ENCODE data around the gene CCNL2. TPM values are rescaled to one million over a fixed set of nuclear protein-coding genes. Genes with fewer than 3 reads are reported as not detected.

The CCNL2 gene
- total and polyA plus RNA-seq, 2 of the 13 experiments (the other 11 are each of a cell fraction or from before 2014, with no cell fraction given) = 105 to 340 TPM

DNA sequence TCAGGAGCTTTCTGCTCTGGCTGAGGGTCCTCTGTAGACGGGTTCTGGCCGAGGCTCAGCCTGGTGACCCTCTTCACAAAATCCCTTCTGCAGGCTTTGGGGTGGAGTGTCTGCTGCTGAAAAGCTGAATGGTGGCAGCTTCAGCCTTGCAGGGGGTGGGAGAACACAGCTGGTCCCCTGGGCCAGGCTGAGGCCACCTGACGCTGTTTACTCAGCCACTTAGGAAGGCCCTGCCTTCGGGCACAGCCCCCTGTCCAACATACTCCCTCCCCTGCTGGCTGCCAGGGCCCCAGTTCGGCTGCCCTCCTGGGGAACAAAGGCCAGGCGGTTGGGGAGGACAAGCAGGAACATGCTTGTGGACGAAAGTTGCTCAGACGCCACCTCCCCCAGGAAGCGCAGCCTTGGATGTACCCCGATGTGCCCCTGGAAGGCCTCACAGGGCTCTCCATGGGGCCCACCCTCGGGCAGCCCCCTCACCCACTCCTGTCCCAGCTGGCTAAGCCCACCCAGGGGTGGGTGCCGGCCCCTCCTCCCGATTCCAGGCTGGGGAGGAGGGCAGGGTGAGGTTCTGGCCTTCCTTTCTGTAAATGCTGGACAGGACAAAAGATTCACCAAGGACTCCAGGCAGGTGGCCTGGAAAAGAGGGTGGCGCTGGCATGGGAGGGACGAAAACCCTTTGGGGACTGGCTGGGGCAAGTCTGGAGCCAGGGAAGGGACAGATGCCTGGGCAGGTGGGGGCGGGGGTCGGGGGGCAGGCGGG is 22.2 kb upstream of the CCNL2 start, which contains the start of gene ANKRD65 (continued):
- no peak for TF ChIP-seq DMTF1 (CRISPR knock-in tag; IDR thresholded peaks at IDR 0.05)
- TF ChIP-seq CHCHD3 (CRISPR knock-in tag; IDR thresholded peaks at IDR 0.05) = no peak
- TF ChIP-seq, protein P1, sequence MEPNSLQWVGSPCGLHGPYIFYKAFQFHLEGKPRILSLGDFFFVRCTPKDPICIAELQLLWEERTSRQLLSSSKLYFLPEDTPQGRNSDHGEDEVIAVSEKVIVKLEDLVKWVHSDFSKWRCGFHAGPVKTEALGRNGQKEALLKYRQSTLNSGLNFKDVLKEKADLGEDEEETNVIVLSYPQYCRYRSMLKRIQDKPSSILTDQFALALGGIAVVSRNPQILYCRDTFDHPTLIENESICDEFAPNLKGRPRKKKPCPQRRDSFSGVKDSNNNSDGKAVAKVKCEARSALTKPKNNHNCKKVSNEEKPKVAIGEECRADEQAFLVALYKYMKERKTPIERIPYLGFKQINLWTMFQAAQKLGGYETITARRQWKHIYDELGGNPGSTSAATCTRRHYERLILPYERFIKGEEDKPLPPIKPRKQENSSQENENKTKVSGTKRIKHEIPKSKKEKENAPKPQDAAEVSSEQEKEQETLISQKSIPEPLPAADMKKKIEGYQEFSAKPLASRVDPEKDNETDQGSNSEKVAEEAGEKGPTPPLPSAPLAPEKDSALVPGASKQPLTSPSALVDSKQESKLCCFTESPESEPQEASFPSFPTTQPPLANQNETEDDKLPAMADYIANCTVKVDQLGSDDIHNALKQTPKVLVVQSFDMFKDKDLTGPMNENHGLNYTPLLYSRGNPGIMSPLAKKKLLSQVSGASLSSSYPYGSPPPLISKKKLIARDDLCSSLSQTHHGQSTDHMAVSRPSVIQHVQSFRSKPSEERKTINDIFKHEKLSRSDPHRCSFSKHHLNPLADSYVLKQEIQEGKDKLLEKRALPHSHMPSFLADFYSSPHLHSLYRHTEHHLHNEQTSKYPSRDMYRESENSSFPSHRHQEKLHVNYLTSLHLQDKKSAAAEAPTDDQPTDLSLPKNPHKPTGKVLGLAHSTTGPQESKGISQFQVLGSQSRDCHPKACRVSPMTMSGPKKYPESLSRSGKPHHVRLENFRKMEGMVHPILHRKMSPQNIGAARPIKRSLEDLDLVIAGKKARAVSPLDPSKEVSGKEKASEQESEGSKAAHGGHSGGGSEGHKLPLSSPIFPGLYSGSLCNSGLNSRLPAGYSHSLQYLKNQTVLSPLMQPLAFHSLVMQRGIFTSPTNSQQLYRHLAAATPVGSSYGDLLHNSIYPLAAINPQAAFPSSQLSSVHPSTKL (CRISPR knock-in tag; IDR thresholded peaks at IDR 0.05) = peak; percentile 59; the same call in 1 of the 2 replicates
- peak; percentile 71; the same call in 1 of the 2 replicates for TF ChIP-seq AHR (CRISPR knock-in tag; IDR thresholded peaks at IDR 0.05)
- TF ChIP-seq, protein P2, sequence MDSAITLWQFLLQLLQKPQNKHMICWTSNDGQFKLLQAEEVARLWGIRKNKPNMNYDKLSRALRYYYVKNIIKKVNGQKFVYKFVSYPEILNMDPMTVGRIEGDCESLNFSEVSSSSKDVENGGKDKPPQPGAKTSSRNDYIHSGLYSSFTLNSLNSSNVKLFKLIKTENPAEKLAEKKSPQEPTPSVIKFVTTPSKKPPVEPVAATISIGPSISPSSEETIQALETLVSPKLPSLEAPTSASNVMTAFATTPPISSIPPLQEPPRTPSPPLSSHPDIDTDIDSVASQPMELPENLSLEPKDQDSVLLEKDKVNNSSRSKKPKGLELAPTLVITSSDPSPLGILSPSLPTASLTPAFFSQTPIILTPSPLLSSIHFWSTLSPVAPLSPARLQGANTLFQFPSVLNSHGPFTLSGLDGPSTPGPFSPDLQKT (CRISPR knock-in tag; IDR thresholded peaks at IDR 0.05; ENCODE audit: borderline replicate concordance) = no peak
- TF ChIP-seq, protein P3, sequence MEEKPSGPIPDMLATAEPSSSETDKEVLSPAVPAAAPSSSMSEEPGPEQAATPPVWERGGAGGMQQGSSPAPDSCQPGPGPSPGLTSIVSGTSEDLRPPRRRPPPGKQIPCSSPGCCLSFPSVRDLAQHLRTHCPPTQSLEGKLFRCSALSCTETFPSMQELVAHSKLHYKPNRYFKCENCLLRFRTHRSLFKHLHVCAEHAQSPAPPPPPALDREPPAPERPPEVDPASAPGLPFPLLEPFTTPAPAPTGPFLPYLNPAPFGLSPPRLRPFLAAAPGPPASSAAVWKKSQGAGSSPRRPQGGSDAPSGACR (CRISPR knock-in tag; IDR thresholded peaks at IDR 0.05) = no peak
- no peak for TF ChIP-seq ZNF766 (CRISPR knock-in tag; IDR thresholded peaks at IDR 0.05; ENCODE audit: borderline replicate concordance)
- TF ChIP-seq, protein P4, sequence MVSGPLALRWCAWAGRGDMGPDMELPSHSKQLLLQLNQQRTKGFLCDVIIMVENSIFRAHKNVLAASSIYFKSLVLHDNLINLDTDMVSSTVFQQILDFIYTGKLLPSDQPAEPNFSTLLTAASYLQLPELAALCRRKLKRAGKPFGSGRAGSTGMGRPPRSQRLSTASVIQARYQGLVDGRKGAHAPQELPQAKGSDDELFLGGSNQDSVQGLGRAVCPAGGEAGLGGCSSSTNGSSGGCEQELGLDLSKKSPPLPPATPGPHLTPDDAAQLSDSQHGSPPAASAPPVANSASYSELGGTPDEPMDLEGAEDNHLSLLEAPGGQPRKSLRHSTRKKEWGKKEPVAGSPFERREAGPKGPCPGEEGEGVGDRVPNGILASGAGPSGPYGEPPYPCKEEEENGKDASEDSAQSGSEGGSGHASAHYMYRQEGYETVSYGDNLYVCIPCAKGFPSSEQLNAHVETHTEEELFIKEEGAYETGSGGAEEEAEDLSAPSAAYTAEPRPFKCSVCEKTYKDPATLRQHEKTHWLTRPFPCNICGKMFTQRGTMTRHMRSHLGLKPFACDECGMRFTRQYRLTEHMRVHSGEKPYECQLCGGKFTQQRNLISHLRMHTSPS (CRISPR knock-in tag; IDR thresholded peaks at IDR 0.05; ENCODE audit: low read depth) = peak; percentile 95
- no peak for TF ChIP-seq NONO (IDR thresholded peaks at IDR 0.05)
- peak; percentile 61; the same call in 1 of the 2 replicates for TF ChIP-seq NONO (CRISPR knock-in tag; conservative IDR thresholded peaks at IDR 0.05)
- TF ChIP-seq, protein P5, sequence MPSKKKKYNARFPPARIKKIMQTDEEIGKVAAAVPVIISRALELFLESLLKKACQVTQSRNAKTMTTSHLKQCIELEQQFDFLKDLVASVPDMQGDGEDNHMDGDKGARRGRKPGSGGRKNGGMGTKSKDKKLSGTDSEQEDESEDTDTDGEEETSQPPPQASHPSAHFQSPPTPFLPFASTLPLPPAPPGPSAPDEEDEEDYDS (CRISPR knock-in tag; IDR thresholded peaks at IDR 0.05) = peak; percentile 84
- peak; percentile 69 for TF ChIP-seq RBFOX2 (IDR thresholded peaks at IDR 0.05; ENCODE audit: low read depth, low read length)
- peak; percentile 43; the same call in 1 of the 2 replicates for TF ChIP-seq TGIF2 (CRISPR knock-in tag; IDR thresholded peaks at IDR 0.05)
- TF ChIP-seq, protein P6, sequence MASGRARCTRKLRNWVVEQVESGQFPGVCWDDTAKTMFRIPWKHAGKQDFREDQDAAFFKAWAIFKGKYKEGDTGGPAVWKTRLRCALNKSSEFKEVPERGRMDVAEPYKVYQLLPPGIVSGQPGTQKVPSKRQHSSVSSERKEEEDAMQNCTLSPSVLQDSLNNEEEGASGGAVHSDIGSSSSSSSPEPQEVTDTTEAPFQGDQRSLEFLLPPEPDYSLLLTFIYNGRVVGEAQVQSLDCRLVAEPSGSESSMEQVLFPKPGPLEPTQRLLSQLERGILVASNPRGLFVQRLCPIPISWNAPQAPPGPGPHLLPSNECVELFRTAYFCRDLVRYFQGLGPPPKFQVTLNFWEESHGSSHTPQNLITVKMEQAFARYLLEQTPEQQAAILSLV (CRISPR knock-in tag; IDR thresholded peaks at IDR 0.05; ENCODE audit: borderline replicate concordance) = peak; percentile 70; the same call in 1 of the 2 replicates
- TF ChIP-seq KDM2A (CRISPR knock-in tag; IDR thresholded peaks at IDR 0.05; ENCODE audit: borderline replicate concordance, low read depth) = peak; percentile 57; the same call in 1 of the 2 replicates
- 0 out of 2 replicates have a peak, but pooled peaks have one; percentile 41 for TF ChIP-seq ZNF614 (CRISPR knock-in tag; IDR thresholded peaks at IDR 0.05; ENCODE audit: borderline replicate concordance)
